KBM-7 (cell line): ENCODE data around the gene CRYGS.

Experiments used
- DNase-seq: peaks from one replicate; pipeline ENCODE4 v3.0.0-alpha.2; 2015
- in situ Hi-C: fragments of 300-500 bp; cut with MboI; formaldehyde crosslinking; loops from 2 replicates; pipeline ENCODE4 v1.14.3; 2020; ENCODE audit warnings: low sequenced_read_pairs, low pct_unique_long_range_greater_than_20kb, mixed read lengths

Gene CRYGS

DNA sequence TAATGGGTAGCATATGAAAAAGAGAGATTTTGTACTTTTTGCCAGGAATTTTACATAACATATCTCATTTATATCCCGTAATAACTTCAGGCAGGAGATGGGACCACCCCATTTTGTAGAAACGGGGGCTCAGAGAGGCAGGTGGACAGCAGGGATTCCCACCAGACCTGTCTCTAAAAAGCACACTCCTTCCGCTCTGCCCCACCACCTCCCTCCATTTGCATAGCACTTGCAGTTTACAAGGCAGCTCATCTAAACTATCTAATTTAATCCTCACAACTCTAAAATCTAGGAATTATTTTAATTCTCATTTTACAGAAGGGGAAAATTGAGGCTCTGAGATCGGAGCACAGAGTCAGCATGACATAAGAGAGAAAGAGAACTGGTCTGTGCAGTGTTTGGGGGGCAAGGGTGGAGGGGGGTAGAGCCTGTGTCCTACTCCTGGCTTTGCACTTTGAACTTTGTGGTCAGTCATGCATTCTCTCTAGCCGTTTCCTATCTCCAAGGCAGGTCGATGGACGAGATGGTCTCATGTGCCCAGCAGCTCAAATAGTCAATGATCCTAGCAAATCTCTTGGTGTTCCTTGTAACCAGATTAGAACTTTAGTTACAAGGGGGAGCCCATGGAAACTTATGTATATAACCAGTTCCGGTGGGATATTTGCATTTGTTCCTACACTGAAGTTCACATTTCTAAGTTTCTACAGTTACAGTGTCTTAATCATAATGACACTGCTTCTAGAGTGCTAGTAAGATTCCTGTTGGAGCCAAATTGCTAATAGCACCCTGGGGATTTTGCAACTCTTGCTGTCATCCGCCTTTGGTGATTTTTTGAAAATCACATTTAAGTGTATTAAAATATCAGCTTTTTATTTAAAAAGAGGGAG, 18.6 kb downstream of the CRYGS start:
- no peak for DNase-seq
- in situ Hi-C loops: loop anchor here (25.0 kb wide), 2 partner anchors 263 to 538 kb away; no protein-coding TSS in a partner anchor

- no peak for DNase-seq
- in situ Hi-C loops: loop anchor here (25.0 kb wide), 2 partner anchors 262 to 537 kb away; no protein-coding TSS in a partner anchor
Measured at GRCh38 chr3:186524616-186525015, 19.6 kb downstream of the CRYGS start.

DNA sequence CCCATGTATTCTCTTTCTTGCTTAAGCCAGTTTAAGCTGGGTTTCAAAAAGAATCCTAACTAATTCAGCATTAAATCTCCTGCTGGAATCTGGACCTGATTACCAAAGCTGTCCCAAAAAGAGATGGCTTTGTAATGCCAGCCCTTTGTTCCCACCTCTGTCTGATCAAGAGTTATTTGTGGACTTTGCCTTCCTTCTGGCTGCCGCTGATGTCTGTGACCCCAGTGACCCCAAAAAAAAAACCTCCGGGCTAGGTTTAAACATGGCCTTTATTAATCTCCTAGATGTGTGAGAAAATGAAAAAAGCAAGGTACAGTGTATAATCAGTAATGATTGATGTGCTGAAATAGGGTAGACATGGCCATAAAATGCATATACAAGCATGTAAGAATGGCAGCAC, 20.7 kb downstream of the CRYGS start:
- in situ Hi-C loops: no loop called here
- no peak for DNase-seq

GRCh38 chr3:186523022-186523421, 21.2 kb downstream of the CRYGS start:
- DNase-seq: no peak
- in situ Hi-C loops: no loop called here

GRCh38 chr3:186520957-186521842, 23.0 kb downstream of the CRYGS start:
- in situ Hi-C loops: no loop called here
- no peak for DNase-seq

DNA sequence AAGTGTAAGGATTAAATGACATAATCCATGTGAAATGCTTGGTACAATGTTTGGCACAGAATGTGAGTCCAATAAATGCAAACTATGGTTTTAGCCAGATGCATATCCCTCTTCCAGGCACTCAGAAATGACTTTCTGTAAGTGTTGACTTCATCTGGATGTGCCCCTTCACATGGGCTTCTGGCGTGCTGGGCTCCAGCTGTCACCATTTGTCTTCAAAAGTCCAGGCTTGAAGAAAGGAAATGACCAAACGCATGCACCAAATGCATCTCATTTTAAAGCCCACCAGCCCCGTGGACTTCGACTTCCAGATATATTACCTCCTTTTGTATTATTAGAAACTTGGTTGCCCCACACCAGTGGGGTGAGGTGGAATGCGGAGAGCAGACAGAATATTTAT, 23.7 kb downstream of the CRYGS start:
- in situ Hi-C loops: no loop called here
- no peak for DNase-seq

DNA sequence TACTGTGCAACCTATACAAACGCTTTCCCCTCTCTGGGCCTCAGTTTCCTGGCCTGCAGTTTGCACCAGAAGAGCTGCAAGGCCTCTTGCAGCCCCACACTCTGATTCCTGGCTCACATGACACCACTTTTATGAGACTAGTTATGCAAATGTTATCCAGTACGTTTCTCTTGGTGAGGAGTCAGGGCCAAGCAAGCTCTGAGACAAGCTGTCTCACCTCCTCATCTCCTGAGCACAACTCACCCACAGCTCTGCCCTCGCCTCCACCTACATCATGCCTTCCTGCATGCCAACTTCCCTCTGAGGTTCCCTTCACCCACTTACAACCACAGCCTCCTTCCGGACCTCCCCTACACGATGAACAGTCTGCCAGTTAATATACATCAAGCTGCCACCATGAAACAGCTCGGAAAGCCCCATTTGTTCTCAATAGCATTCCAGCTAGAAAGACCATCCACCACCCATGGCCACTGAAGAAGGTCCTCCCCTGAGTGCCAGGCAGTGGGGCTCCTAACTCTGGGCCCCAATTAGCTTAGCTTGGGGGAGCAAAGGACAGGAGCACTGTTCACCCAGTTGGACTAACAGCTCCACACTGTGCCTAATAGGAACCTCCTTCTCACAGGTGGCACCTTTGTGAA, 25.0 kb downstream of the CRYGS start:
- in situ Hi-C loops: no loop called here
- DNase-seq: peak; percentile 26

DNA sequence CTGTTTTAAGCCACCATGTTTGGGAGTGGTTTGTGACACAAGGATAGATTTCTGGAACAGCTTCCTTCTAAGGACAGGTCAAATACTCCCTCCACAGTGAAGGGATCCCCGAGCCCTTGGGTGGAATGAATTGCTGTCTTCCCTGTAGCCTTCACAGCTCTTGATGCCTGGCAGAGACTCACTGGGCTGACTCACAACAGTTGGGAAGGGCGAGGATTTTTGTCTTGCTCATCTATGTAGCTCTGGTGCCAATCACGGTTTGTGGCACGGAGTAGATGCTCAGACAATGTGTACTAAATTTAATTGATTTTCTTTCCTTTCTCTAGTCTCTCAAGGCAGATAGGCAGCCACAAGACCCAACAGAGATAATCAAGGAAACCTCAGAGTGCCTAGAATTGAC, 27.0 kb downstream of the CRYGS start:
- in situ Hi-C loops: no loop called here
- DNase-seq: no peak

- in situ Hi-C loops: no loop called here
- DNase-seq: peak; percentile 22
Measured at GRCh38 chr3:186516646-186517045, 27.5 kb downstream of the CRYGS start.

- DNase-seq: peak; percentile 63
- in situ Hi-C loops: no loop called here
Measured at GRCh38 chr3:186515125-186515524, 29.1 kb downstream of the CRYGS start.

- peak; percentile 24 for DNase-seq
- in situ Hi-C loops: no loop called here
Measured at GRCh38 chr3:186514296-186515002, 29.7 kb downstream of the CRYGS start.

GRCh38 chr3:186513386-186513785, 30.8 kb downstream of the CRYGS start:
- no peak for DNase-seq
- in situ Hi-C loops: no loop called here

DNA sequence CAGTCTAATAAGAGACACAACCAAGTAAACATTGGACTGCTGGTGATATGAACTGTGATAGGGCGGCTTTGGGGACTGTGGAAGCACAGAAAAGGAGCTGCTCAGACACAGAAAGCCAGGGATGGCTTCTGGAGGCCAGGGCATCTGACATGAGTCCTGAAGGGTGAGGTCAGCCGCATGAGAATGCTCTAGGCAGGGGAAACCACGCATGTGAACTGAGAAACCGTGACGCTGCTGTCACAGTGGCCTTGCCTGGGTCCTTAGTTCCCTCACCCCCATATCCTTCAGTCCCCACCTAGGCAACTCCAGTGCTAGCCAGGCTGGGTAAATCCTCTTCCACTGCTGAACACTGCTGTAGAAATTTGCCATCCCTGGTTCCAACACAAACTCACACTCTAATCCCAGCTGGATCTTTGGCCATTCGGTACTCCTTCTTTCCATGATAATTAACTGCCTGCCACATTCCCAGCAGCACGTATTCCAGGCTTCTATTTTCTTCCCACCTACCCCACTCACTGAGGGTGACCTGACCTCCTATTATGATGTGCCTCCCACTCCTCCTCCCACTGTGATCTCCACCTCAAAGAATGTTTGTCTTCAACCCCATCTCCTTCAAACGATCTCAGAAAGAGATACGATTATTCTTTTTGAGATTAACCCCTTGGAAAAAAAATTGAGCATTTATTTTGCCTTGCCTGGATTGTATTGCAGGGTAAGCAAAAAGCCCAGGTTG, 31.4 kb downstream of the CRYGS start:
- in situ Hi-C loops: no loop called here
- no peak for DNase-seq

DNA sequence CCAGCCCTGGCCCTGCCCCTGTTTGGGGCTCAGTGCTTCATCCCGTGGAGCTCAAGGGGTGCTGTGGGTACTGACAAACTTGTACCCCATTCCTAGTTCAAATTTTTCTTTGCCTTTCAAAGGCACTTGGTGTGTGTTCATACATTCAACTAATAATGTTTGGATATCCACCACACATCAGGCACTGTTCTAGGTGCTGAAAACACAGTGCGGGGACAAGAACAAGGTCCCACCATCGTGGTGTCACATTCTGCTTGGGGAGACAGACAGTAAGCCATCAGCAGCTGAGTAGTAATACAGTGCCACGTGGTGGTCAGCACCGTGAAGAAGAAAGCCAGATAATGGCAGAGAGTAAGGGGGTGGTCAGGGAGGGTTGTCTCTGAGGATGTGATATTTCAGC, 32.5 kb downstream of the CRYGS start:
- DNase-seq: no peak
- in situ Hi-C loops: no loop called here

DNA sequence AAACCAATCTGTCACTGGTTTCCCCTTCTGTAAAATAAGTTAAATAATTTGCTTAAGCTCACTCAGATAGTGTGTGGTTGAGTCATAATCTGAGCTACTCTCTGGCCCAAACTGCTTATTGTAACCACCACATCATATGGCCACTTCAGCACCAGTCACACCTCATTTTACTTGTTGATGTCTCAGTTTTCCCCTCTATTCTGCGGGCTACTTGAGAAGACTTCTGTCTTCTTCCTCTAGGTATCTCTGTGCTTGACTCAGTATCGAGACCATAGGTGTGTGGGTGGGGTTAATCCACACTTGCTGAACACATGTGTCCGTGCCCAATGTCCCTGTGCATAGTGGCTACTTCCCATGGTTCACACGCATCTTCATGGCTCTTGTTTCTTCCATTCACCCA, 32.9 kb downstream of the CRYGS start:
- in situ Hi-C loops: no loop called here
- DNase-seq: no peak

GRCh38 chr3:186510374-186511079, 33.7 kb downstream of the CRYGS start:
- no peak for DNase-seq
- in situ Hi-C loops: no loop called here

- in situ Hi-C loops: no loop called here
Measured at GRCh38 chr3:186509423-186509822, 34.8 kb downstream of the CRYGS start.

GRCh38 chr3:186506857-186507256, 37.3 kb downstream of the CRYGS start:
- in situ Hi-C loops: no loop called here
- DNase-seq: no peak

More at GRCh38 chr3:186509423-186509822, 34.8 kb downstream of the CRYGS start:
- DNase-seq: no peak
